Ascending aorta (tissue), 2 donors: ENCODE results near the gene TXNRD3. TPM values are rescaled to one million over a fixed set of nuclear protein-coding genes. Genes with fewer than 3 reads are reported as not detected.

Experiments used
- DNase-seq, 2 donors: peaks; one replicate each; pipeline ENCODE4 v3.0.0-alpha.2; 2019; ENCODE audit warnings: low spot score in 2 of 2
- H3K27ac ChIP-seq, 2 donors: fragments of 200-600 bp; sonication (generic); one replicate each; pipeline ENCODE4 v1.5.1; 2016 to 2017; ENCODE audit warnings: mild to moderate bottlenecking in 1 of 2
- H3K27me3 ChIP-seq: fragments of 200-600 bp; sonication (generic); one replicate; pipeline ENCODE4 v1.5.1; 2017
- H3K36me3 ChIP-seq, 2 donors: fragments of 200-600 bp; sonication (generic); one replicate each; pipeline ENCODE4 v1.5.1; 2016
- H3K4me1 ChIP-seq, 2 donors: fragments of 200-600 bp; sonication (generic); one replicate each; pipeline ENCODE4 v1.5.1; 2016 to 2017; ENCODE audit warnings: mild to moderate bottlenecking in 1 of 2
- H3K4me3 ChIP-seq, 2 donors: fragments of 200-600 bp; sonication (generic); one replicate each; pipeline ENCODE4 v1.5.1; 2016 to 2017; ENCODE audit warnings: mild to moderate bottlenecking in 1 of 2
- H3K9me3 ChIP-seq, 2 donors: fragments of 200-600 bp; sonication (generic); one replicate each; pipeline ENCODE4 v1.5.1; 2016
- CTCF ChIP-seq, 3 experiments: fragments of 200-600 bp in 2 of 3; fragments of 450-650 bp in 1 of 3; sonication (generic) in 2 of 3; IDR thresholded peaks; one replicate each; pipeline ENCODE4 v1.5.1; 2016 to 2019; ENCODE audit warnings: antibody characterized with exemption in 3 of 3, mild to moderate bottlenecking in 1 of 3, moderate library complexity in 1 of 3
- intact Hi-C: fragments of 100-400 bp; cut with DNase I; formaldehyde crosslinking; loops from one replicate; pipeline ENCODE4 v1.15.1; 2023
- total RNA-seq: library from RNA; depleted of rRNA; stranded (reverse); fragments of >200 nt; gene quantifications from one replicate; pipeline ENCODE4 v1.1.0, GENCODE V29; 2016

TXNRD3 gene
- total RNA-seq, 1 donor from 2014 or later, result 18.9 TPM

GRCh38 chr3:126649556-126650092 lies 5.3 kb downstream of the TXNRD3 start:
- no peak overlapping the region for H3K4me3 ChIP-seq
- H3K9me3 ChIP-seq, result no peaks in the 10 kb centered on the region
- H3K36me3 ChIP-seq, result peaks cover 0 to 4% of the 10 kb centered on the region in 2 donors
- intact Hi-C loops, result no loop called here
- H3K4me1 ChIP-seq, result no peaks in the 10 kb centered on the region
- no peak for DNase-seq
- TF ChIP-seq CTCF (IDR thresholded peaks at IDR 0.05), result no peak
- no peak overlapping the region for H3K27ac ChIP-seq
- H3K27me3 ChIP-seq, result no peaks in the 10 kb centered on the region

GRCh38 chr3:126646674-126647073 lies 8.2 kb downstream of the TXNRD3 start:
- intact Hi-C loops, result no loop called here
- no peak overlapping the region for H3K27ac ChIP-seq
- H3K4me1 ChIP-seq, result no peaks in the 10 kb centered on the region
- H3K27me3 ChIP-seq, result no peaks in the 10 kb centered on the region
- H3K4me3 ChIP-seq, result no peak overlapping the region
- no peak for TF ChIP-seq CTCF (IDR thresholded peaks at IDR 0.05)
- H3K36me3 ChIP-seq, result peaks cover 15 to 28% of the 10 kb centered on the region in 2 donors
- no peak for DNase-seq
- H3K9me3 ChIP-seq, result no peaks in the 10 kb centered on the region

- TF ChIP-seq CTCF (IDR thresholded peaks at IDR 0.05), result no peak
- H3K36me3 ChIP-seq, result peaks cover 23 to 42% of the 10 kb centered on the region in 2 donors
These were observed 10.3 kb downstream of the TXNRD3 start for GRCh38 chr3:126644615-126645014.

GRCh38 chr3:126638790-126639189 lies 16.1 kb downstream of the TXNRD3 start:
- H3K27ac ChIP-seq, result no peak overlapping the region
- TF ChIP-seq CTCF (IDR thresholded peaks at IDR 0.05), result no peak
- H3K27me3 ChIP-seq, result no peaks in the 10 kb centered on the region
- no peak for DNase-seq
- no peaks in the 10 kb centered on the region for H3K9me3 ChIP-seq
- peaks cover 20 to 58% of the 10 kb centered on the region in 2 donors for H3K36me3 ChIP-seq
- no peak overlapping the region for H3K4me3 ChIP-seq
- H3K4me1 ChIP-seq, result no peaks in the 10 kb centered on the region
- intact Hi-C loops, result no loop called here

More at GRCh38 chr3:126644615-126645014, 10.3 kb downstream of the TXNRD3 start:
- no peak for DNase-seq
- no peaks in the 10 kb centered on the region for H3K27me3 ChIP-seq
- H3K4me1 ChIP-seq, result no peaks in the 10 kb centered on the region
- H3K27ac ChIP-seq, result no peak overlapping the region
- H3K9me3 ChIP-seq, result no peaks in the 10 kb centered on the region
- H3K4me3 ChIP-seq, result no peak overlapping the region
- intact Hi-C loops, result no loop called here

- H3K27ac ChIP-seq, result no peak overlapping the region
- intact Hi-C loops, result no loop called here
- peaks cover 7 to 35% of the 10 kb centered on the region in 2 donors for H3K36me3 ChIP-seq
- no peaks in the 10 kb centered on the region for H3K4me1 ChIP-seq
- H3K4me3 ChIP-seq, result no peak overlapping the region
- DNase-seq, result no peak
- TF ChIP-seq CTCF (IDR thresholded peaks at IDR 0.05), result no peak
- no peaks in the 10 kb centered on the region for H3K9me3 ChIP-seq
- no peaks in the 10 kb centered on the region for H3K27me3 ChIP-seq
These were observed 18.5 kb downstream of the TXNRD3 start for GRCh38 chr3:126636436-126636835.

- peaks cover 7 to 33% of the 10 kb centered on the region in 2 donors for H3K36me3 ChIP-seq
These were observed 20.1 kb downstream of the TXNRD3 start for GRCh38 chr3:126634803-126635202.

More at GRCh38 chr3:126634803-126635202, 20.1 kb downstream of the TXNRD3 start:
- Histone ChIP-seq H3K27me3 (no peaks in the 10 kb centered on the region), H3K4me1 (no peaks in the 10 kb centered on the region), H3K27ac (no peak overlapping the region), H3K9me3 (no peaks in the 10 kb centered on the region), H3K4me3 (no peak overlapping the region)
- no peak for DNase-seq
- TF ChIP-seq CTCF (IDR thresholded peaks at IDR 0.05), result no peak
- intact Hi-C loops, result no loop called here
